ENCODE results near the gene MAP3K14.
A peak's percentile ranks its signal among the peaks of the same experiment; 100 is the strongest.

Gene MAP3K14

GRCh38 chr17:45231481-45232116 is 85.2 kb downstream of the MAP3K14 start:
- no peak for DNase-seq

GRCh38 chr17:45230787-45231480 is 85.9 kb downstream of the MAP3K14 start:
- DNase-seq: no peak

GRCh38 chr17:45230410-45230786 is 86.4 kb downstream of the MAP3K14 start:
- no peak for DNase-seq

- no peak for DNase-seq
These were observed 87.0 kb downstream of the MAP3K14 start for GRCh38 chr17:45229681-45230409.

GRCh38 chr17:45228763-45229539 is 87.9 kb downstream of the MAP3K14 start:
- DNase-seq: peak; percentile 94 to 99

- DNase-seq: peak in 1 of 2 experiments; percentile 36
These were observed 88.7 kb downstream of the MAP3K14 start for GRCh38 chr17:45227926-45228762.

GRCh38 chr17:45227101-45227925 is 89.5 kb downstream of the MAP3K14 start:
- no peak for DNase-seq

GRCh38 chr17:45226576-45226975 is 90.2 kb downstream of the MAP3K14 start:
- DNase-seq: peak; percentile 50 to 76

GRCh38 chr17:45225964-45226530 is 90.8 kb downstream of the MAP3K14 start:
- DNase-seq: peak; percentile 98 to 99

- peak in 1 of 2 experiments; percentile 27 for DNase-seq
These were observed 91.6 kb downstream of the MAP3K14 start for GRCh38 chr17:45225051-45225700.

- DNase-seq: no peak
These were observed 92.2 kb downstream of the MAP3K14 start for GRCh38 chr17:45224671-45225050.

- no peak for DNase-seq
These were observed 93.0 kb downstream of the MAP3K14 start for GRCh38 chr17:45223539-45224528.

GRCh38 chr17:45222996-45223538 is 93.8 kb downstream of the MAP3K14 start:
- no peak for DNase-seq

- no peak for DNase-seq
These were observed 94.4 kb downstream of the MAP3K14 start for GRCh38 chr17:45222289-45222995.

- no peak for DNase-seq
These were observed 94.9 kb downstream of the MAP3K14 start for GRCh38 chr17:45222014-45222288.

- peak; percentile 64 to 65 for DNase-seq
These were observed 95.5 kb downstream of the MAP3K14 start, which contains the start of gene FMNL1 for GRCh38 chr17:45221081-45222013. Gene FMNL1 (plus strand): TSS chr17:45221885. CDS start chr17:45222125, 240 bp downstream.

- DNase-seq: no peak
These were observed 96.7 kb downstream of the MAP3K14 start for GRCh38 chr17:45220079-45220478.
